DOHH2 (cell line): Measurements from ENCODE around the gene MRPL3.

Experiments used
- H3F3A ChIP-seq: fragments of 200-600 bp; sonication (generic), shearing (Covaris generic); 2 replicates; pipeline ENCODE4 v1.6.0; 2016; ENCODE audit warnings: antibody characterized with exemption, mild to moderate bottlenecking; ENCODE audit not compliant: control insufficient read depth, insufficient read depth
- H3K27ac ChIP-seq: fragments of 200-600 bp; sonication (generic); 2 replicates; pipeline ENCODE4 v1.5.1; 2014; ENCODE audit warnings: low read depth, mild to moderate bottlenecking, low read length, moderate library complexity
- H3K27me3 ChIP-seq: fragments of 200-600 bp; sonication (generic); 2 replicates; pipeline ENCODE4 v1.6.1; 2014; ENCODE audit warnings: mild to moderate bottlenecking, low read length, mixed read lengths; ENCODE audit not compliant: control insufficient read depth
- H3K36me3 ChIP-seq: fragments of 200-600 bp; sonication (generic); 2 replicates; pipeline ENCODE4 v1.6.1; 2014; ENCODE audit warnings: mild to moderate bottlenecking, low read length, moderate library complexity, mixed read lengths; ENCODE audit not compliant: control insufficient read depth
- H3K4me1 ChIP-seq: fragments of 200-600 bp; sonication (generic); 2 replicates; pipeline ENCODE4 v1.6.1; 2014; ENCODE audit warnings: mild to moderate bottlenecking, low read length, mixed read lengths; ENCODE audit not compliant: control insufficient read depth
- H3K4me2 ChIP-seq: fragments of 200-600 bp; sonication (generic); 2 replicates; pipeline ENCODE4 v1.6.0; 2014; ENCODE audit warnings: mild to moderate bottlenecking, low read length, moderate library complexity
- H3K4me3 ChIP-seq: fragments of 200-600 bp; sonication (generic); 2 replicates; pipeline ENCODE4 v1.5.1; 2014; ENCODE audit warnings: mild to moderate bottlenecking, low read length, mixed read lengths
- H3K79me2 ChIP-seq: fragments of 200-600 bp; sonication (generic); 2 replicates; pipeline ENCODE4 v1.6.1; 2014; ENCODE audit warnings: mild to moderate bottlenecking, low read length, mixed read lengths; ENCODE audit not compliant: control insufficient read depth
- H3K9me2 ChIP-seq: fragments of 200-600 bp; sonication (generic); replicated peaks from 2 replicates; pipeline ENCODE4 v1.6.1; 2014; ENCODE audit warnings: mild to moderate bottlenecking, low read length, mixed read lengths; ENCODE audit not compliant: control insufficient read depth
- H3K9me3 ChIP-seq: fragments of 200-600 bp; sonication (generic); 2 replicates; pipeline ENCODE4 v1.6.1; 2014; ENCODE audit warnings: antibody characterized with exemption, low read length, mixed read lengths; ENCODE audit not compliant: control insufficient read depth, insufficient read depth
- H4K20me1 ChIP-seq: fragments of 200-600 bp; sonication (generic); 2 replicates; pipeline ENCODE4 v1.6.0; 2014; ENCODE audit warnings: low read depth, mild to moderate bottlenecking, antibody characterized with exemption, low read length, moderate library complexity; ENCODE audit not compliant: control insufficient read depth, insufficient read depth
- CTCF ChIP-seq: fragments of 200-600 bp; sonication (generic); IDR thresholded peaks from one replicate; pipeline ENCODE4 v1.5.1; 2014; ENCODE audit warnings: antibody characterized with exemption, mild to moderate bottlenecking, low read depth, low read length; ENCODE audit not compliant: poor library complexity, severe bottlenecking
- EZH2phosphoT487 ChIP-seq: fragments of 200-600 bp; sonication (generic); IDR thresholded peaks from 2 replicates; pipeline ENCODE4 v1.6.1; 2017; ENCODE audit warnings: borderline replicate concordance, mild to moderate bottlenecking, antibody characterized with exemption, low read length, moderate library complexity, mixed read lengths

The MRPL3 gene

GRCh38 chr3:131502530-131503319, at the start of gene MRPL3:
Gene MRPL3 (minus strand): TSS chr3:131502971. CDS start chr3:131502821, 150 bp downstream.
- Histone ChIP-seq H3K9me3 (no peaks in the 10 kb centered on the region), H3F3A (no peaks in the 10 kb centered on the region), H3K4me1 (peaks cover 20% of the 10 kb centered on the region), H3K4me3 (peak within 1 kb of the TSS; percentile 99), H4K20me1 (no peaks in the 10 kb centered on the region), H3K4me2 (peak within 1 kb of the TSS; percentile 94), H3K27me3 (no peaks in the 10 kb centered on the region), H3K9me2 (no peaks in the 10 kb centered on the region), H3K27ac (peak within 1 kb of the TSS; percentile 43), H3K36me3 (peaks cover 44% of the 10 kb centered on the region), H3K79me2 (peaks cover 45% of the 10 kb centered on the region)
- no peak for TF ChIP-seq CTCF
- no peak for TF ChIP-seq EZH2phosphoT487

- no peak overlapping the region for H3K4me3 ChIP-seq
- no peak overlapping the region for H3K4me2 ChIP-seq
- H3K79me2 ChIP-seq = no peaks in the 10 kb centered on the region
- H3K4me1 ChIP-seq = no peaks in the 10 kb centered on the region
- no peaks in the 10 kb centered on the region for H3K27me3 ChIP-seq
- no peaks in the 10 kb centered on the region for H3K9me2 ChIP-seq
- TF ChIP-seq CTCF (no peak), EZH2phosphoT487 (no peak)
- no peaks in the 10 kb centered on the region for H4K20me1 ChIP-seq
- no peak overlapping the region for H3K27ac ChIP-seq
- H3K9me3 ChIP-seq = no peaks in the 10 kb centered on the region
- H3F3A ChIP-seq = no peaks in the 10 kb centered on the region
- H3K36me3 ChIP-seq = no peaks in the 10 kb centered on the region
Measured at GRCh38 chr3:131551761-131552160, 49.0 kb upstream of the MRPL3 start.

GRCh38 chr3:131550562-131551465, 48.0 kb upstream of the MRPL3 start:
- H3K4me2 ChIP-seq = no peak overlapping the region
- TF ChIP-seq EZH2phosphoT487 (no peak), CTCF (no peak)

More at GRCh38 chr3:131550562-131551465, 48.0 kb upstream of the MRPL3 start:
- no peaks in the 10 kb centered on the region for H3K4me1 ChIP-seq
- no peak overlapping the region for H3K27ac ChIP-seq
- no peaks in the 10 kb centered on the region for H3K27me3 ChIP-seq
- H3K79me2 ChIP-seq = no peaks in the 10 kb centered on the region
- H3K9me3 ChIP-seq = no peaks in the 10 kb centered on the region
- no peaks in the 10 kb centered on the region for H3K9me2 ChIP-seq
- H3F3A ChIP-seq = no peaks in the 10 kb centered on the region
- no peak overlapping the region for H3K4me3 ChIP-seq
- no peaks in the 10 kb centered on the region for H4K20me1 ChIP-seq
- no peaks in the 10 kb centered on the region for H3K36me3 ChIP-seq
